ENCODE results near the gene TTLL6. TPM values are rescaled to one million over a fixed set of nuclear protein-coding genes. Genes with fewer than 3 reads are reported as not detected.
"Not testable (repeated sequence)": the region's sequence is repeated elsewhere in the genome, so short reads cannot be mapped to it uniquely, and the experiment has no call there.

TTLL6 gene
- not detected for total RNA-seq

GRCh38 chr17:48816774-48817590 is at the start of gene TTLL6:
Gene TTLL6 (minus strand): TSS chr17:48817229. CDS start chr17:48817072, 157 bp downstream.
- peak; percentile 76 for DNase-seq

DNA sequence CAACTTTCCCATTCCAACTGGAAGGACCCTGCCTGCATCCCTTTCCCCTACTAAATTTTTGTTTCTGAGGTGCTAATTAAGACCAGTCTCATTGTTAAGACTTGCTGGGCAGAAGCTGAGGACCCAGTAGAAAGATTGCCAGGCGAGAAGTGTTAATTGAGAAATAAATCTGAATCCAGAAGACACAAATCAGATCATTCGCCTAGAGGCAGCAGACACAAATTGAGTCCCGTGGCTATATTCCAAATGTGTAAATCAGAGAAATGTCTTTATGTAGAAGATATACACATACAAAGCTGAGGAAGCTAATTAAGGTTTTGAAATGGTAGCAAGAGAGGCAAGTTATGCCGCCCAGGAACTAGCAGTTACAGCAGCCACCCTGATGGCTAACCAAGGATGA is 43.4 kb upstream of the TTLL6 start:
- DNase-seq: no peak

GRCh38 chr17:48860034-48860433 is 43.0 kb upstream of the TTLL6 start:
- no peak for DNase-seq

DNA sequence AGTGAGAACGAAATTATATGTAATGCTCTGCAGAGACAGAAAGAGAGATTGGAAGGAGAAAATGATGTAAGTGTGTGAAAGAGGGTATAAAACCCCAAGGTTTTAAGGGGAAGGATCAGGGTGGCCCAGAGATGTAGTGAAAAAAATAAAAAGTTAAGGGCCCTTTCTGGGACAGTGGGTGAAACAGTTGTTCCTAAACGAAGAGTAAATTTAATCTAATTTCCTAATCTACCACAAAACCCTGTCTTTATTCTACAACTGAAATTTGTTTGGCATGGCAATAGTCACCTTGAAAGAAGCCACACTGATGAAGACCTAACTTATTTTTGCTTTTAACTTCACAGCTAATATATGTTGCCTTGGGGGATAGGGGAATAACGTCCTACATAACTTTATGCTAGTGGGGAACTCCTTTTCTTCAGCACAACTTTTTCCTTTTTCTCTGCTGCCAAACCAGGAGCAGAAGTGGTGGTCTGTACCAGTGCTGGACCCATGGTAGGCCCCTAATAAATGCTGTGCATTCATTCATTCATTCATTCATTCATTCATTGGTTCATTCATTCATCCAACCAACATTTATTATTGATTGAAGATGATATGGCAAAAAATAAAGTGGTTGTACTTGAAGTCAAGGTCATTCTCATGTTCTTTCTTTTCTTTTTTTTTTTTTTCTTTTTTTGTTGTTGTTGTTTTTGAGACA is 39.2 kb upstream of the TTLL6 start:
- DNase-seq: no peak

DNA sequence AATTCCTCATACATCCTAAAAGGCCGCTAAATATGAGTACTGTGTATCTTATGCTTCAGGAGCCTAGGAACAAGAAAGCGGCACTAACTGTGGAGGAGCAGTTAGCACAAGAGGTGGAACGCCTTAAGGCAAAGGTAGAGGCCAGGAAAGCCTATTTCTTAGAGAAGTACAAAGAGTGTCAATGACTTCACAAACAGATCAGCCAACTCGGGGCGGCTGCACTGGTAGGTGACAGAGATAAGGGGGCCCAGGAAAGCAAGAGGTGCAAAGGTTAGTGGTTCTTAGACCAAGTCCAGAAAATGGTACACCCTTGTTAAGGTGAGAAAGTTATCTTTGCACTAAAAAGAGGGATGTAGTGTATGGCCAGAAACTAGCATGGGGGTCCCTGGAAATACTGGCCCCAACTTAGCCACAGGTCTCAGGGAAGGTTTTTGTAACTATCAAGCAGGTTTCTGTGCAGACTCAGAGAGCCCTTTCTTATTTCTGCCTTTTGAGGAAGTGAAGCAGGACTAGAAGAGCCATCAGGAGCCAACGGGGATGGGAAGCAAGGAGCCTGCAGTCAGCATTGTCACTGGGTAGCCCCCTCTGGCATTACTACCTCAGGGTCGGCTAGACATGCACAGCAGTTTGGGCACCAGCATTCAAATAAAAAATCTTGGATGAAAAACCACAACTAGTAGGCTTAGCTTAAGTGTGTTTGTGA is 37.9 kb upstream of the TTLL6 start:
- no peak for DNase-seq

DNA sequence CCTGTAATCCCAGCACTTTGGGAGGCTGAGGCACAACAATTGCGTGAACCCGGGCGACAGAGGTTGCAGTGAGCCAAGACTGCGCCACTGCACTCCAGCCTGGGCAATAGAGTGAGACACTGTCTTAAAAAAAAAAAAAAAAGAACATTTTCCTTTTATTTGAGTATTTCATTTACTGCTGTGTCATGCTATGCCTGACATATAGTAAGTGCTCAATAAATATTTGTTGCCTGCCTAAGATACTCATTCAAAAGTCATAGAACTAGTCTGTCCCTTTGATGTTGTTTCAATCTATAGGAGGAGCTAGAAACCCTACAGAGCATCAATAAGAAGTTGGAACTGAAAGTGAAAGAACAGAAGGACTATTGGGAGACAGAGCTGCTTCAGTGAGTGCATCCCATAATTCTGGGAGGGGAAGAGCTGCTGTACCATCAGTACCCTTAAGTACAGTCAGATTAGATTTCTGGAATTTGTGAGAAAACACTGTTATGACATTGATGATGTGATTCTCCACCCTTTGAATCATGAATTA is 33.8 kb upstream of the TTLL6 start:
- no peak for DNase-seq

- no peak for DNase-seq
Observed at GRCh38 chr17:48843187-48843900, 26.3 kb upstream of the TTLL6 start.

DNA sequence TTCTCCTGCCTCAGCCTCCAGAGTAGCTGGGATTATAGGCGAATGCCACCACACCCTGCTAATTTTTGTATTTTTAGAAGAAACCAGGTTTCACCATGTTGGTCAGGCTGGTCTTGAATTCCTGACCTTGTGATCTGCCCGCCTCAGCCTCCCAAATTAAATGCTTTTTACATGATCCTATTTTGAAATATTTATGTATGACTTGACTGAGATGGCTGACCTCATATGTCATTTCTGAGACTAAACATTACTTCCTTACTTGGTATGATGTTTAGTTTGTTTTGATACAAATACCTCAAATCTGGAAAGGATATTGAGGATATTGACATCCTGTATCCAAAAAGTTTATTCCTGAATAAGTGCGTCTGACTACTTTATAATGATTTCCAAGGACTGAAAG is 25.7 kb upstream of the TTLL6 start:
- no peak for DNase-seq

- no peak for DNase-seq
Observed at GRCh38 chr17:48841395-48841831, 24.4 kb upstream of the TTLL6 start.

GRCh38 chr17:48840441-48840840 is 23.4 kb upstream of the TTLL6 start:
- DNase-seq: no peak

- DNase-seq: not testable (repeated sequence)
Observed at GRCh38 chr17:48837458-48837857, 20.4 kb upstream of the TTLL6 start.

DNA sequence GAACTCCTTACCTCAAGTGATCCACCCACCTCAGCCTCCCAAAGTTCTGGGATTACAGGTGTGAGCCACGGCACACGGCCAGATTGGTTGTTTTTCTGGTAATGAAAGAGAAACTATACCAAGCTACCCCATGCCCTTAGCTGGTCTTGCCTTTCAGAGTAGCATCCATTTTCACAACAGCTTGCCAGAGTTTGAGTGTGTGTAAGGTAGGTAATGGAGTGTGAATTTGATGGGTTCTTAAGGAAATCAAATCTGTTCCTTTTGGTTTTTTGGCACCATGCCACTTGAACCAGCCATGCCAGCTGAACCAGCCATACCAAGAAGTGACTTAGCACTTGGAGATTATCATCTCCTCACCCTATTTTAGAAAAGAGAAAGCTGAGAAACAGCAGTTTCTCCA is 18.9 kb upstream of the TTLL6 start:
- no peak for DNase-seq

DNA sequence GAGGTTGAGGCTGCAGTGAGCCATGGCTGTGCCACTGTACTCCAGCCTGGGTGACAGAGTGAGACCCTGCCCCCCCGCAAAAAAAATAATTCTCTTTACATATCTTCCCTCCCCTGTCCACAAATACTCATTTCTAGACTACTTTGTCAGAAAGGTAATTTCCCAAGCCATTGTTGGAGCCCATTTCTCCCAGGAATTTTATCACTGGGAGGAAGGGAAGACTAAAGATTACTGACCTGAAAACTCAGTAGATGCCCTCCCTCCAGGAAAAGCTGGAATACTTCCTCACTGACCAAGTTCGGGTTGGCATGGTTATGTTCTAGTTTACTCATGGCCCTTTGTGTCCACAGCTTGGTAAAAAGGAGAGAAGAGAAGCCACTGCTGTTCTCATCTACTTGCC is 17.9 kb upstream of the TTLL6 start:
- no peak for DNase-seq

GRCh38 chr17:48831549-48831883 is 14.5 kb upstream of the TTLL6 start:
- no peak for DNase-seq

GRCh38 chr17:48830840-48831548 is 14.0 kb upstream of the TTLL6 start, which contains the start of gene CALCOCO2:
Gene CALCOCO2 (plus strand): TSS chr17:48831035. CDS start chr17:48841708, 10,673 bp downstream.
- DNase-seq: peak; percentile 80

GRCh38 chr17:48825446-48826381 is 8.7 kb upstream of the TTLL6 start:
- no peak for DNase-seq

DNA sequence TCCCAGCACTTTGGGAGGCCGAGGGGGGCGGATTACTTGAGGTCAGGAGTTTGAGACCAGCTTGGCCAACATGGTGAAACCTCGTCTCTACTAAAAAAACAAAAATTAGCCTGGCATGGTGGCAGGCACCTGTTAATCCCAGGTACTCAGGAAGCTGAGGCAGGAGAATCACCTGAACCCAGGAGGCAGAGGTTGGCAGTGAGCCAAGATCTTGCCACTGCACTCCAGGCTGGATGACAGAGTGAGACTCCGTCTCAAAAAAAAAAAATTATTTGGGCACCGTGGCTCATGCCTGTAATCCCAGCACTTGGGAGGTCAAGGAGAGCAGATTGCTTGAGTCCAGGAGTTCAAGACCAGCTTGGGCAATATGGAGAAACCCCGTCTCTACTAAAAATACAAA is 3.9 kb upstream of the TTLL6 start:
- DNase-seq: not testable (repeated sequence)

DNA sequence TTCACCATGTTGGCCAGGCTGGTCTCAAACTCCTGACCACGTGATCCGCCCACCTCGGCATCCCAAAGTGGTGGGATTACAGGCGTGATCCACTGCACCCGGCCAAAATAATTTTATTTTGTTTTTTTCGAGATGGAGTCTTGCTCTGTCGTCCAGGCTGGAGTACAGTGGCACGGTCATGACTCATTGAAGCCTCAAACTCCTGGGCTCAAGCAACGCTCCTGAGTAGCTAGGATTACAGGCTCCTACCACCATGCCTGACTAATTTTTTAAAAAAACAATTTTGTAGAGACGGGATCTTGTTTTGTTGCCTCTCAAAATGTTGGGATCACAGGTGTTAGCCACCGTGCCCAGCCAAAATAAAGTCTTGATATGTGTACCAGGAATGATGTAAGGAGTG is 2.4 kb upstream of the TTLL6 start:
- DNase-seq: no peak

DNA sequence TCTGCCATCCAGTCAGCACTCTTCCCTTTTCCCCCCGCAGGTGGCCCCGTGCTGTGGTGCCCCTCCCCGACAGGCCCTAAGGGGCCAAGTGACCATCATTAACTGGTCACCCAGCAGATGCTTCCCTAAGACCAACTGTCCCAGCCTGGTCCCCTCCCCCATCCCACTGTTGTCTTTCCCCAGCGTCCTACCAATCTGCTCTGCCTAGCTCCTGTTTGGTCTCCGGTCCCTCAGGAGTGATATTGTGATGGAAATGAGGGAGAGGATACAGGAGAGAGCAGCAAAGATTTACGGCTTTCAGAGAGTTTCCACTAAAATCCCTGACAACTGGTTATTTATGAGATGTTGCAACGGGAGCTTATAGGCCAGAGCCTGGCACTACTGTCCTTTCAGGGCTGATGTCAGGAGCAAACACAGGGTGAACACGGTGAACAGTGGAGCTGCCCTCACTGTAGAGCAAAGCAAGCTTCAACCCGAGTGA is 1.4 kb upstream of the TTLL6 start:
- DNase-seq: no peak

DNA sequence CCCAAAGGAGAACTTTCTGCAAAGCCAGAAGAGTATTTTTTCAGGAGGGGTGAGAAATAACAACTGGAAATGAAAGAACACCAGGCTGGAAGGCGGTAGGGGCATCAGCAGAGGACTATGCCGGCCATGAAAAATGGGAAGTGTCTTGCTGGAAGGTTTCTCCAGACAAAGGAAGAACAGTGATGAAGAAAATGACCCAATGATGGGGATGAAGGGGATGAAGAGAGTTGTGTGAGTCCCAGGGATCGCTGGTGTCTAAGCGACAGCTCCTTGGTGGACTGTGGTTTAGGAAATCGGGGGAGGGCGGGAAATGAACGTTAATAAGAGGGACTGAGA is 623 bp downstream of the TTLL6 start:
- DNase-seq: no peak

DNA sequence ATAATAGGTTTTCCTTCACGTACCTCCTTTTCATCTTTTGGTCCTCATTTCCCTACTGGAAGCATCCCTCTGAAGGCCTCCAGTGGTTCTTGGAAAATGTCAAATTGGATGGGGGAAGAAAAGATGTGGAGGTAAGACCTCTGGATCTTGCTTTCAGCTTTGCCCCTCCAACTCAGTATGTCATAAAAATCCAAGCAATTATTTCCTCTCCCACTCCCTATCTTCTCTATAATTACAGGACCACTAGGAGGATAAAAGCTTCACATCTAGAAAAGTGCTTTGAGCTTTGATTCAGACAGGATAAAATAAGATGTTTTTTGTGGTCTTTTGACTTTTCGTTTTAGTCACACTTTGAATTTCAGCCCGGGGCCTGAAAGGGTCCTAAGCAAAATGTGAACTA is 1.7 kb downstream of the TTLL6 start:
- no peak for DNase-seq

Data from effector CD4-positive, alpha-beta T cell (primary cell).